H1 (cell line): ENCODE data around the gene EPB41L4B. TPM values are rescaled to one million over a fixed set of nuclear protein-coding genes. Genes with fewer than 3 reads are reported as not detected.

Experiments used
- E2F6 ChIP-seq: IDR thresholded peaks from 2 replicates; pipeline ENCODE4 v1.6.1; 2012; ENCODE audit warnings: inconsistent platforms
- GABPA ChIP-seq: IDR thresholded peaks from 2 replicates; pipeline ENCODE4 v1.6.1; 2011; ENCODE audit warnings: mild to moderate bottlenecking, low read length, moderate library complexity, borderline replicate concordance; ENCODE audit not compliant: insufficient read depth
- MAFK ChIP-seq: IDR thresholded peaks from 2 replicates; pipeline ENCODE4 v1.6.1; 2012; ENCODE audit warnings: low read depth, mild to moderate bottlenecking, improper control_type of control experiment, low read length
- POLR2A ChIP-seq, 2 experiments: IDR thresholded peaks; 1 replicate in 1 of 2; 2 replicates in 1 of 2; pipeline ENCODE4 v1.6.1; 2011; ENCODE audit warnings: low read depth in 2 of 2, low read length in 2 of 2, mild to moderate bottlenecking in 2 of 2; ENCODE audit errors: control extremely low read depth in 1 of 2
- SIX5 ChIP-seq: IDR thresholded peaks from 2 replicates; pipeline ENCODE4 v1.6.1; 2011; ENCODE audit warnings: mild to moderate bottlenecking, low read depth, low read length
- SP4 ChIP-seq: IDR thresholded peaks from 2 replicates; pipeline ENCODE4 v1.6.1; 2012; ENCODE audit warnings: low read length, inconsistent platforms
- YY1 ChIP-seq: IDR thresholded peaks from 2 replicates; pipeline ENCODE4 v1.6.1; 2011; ENCODE audit warnings: low read depth, mild to moderate bottlenecking, low read length
- polyA plus RNA-seq, 7 experiments: library from polyadenylated mRNA; depleted of rRNA in 3 of 7; stranded (reverse) in 5 of 7; unstranded in 2 of 7; fragments of >200 nt in 5 of 7; fragments of 200-250 nt in 2 of 7; gene quantifications; 1 replicate in 5 of 7; 2 replicates in 1 of 7; 4 replicates in 1 of 7; pipeline versions ENCODE4 v1.2.1 to v1.2.3, GENCODE V29; 2011 to 2013; ENCODE audit warnings: missing spikeins in 2 of 7, mixed read lengths in 2 of 7
- total RNA-seq: library from RNA; stranded (reverse); fragmentation: NEBNext Ultra II Directional; extraction: Animal tissue kit (Norgen Biotek cat#: 25700); gene quantifications from 2 replicates; pipeline ENCODE4 v1.2.1, GENCODE V29; 2021

The EPB41L4B gene
- total and polyA plus RNA-seq, 2 of the 8 experiments (the other 6 are each of a cell fraction or from before 2014, with no cell fraction given), result 11.9 to 25.0 TPM

GRCh38 chr9:109254317-109254716 lies 66.5 kb downstream of the EPB41L4B start (continued):
- TF ChIP-seq SP4 (no peak), YY1 (no peak), GABPA (no peak), POLR2A (IDR thresholded peaks at IDR 0.05; ENCODE audit: control extremely low read depth in 1 of 2, low read depth in 2 of 2, low read length in 2 of 2) (no peak), E2F6 (no peak), MAFK (no peak), SIX5 (no peak)
